HCT116 (cell line): Measurements from ENCODE around the gene NPHS1. TPM values are rescaled to one million over a fixed set of nuclear protein-coding genes. Genes with fewer than 3 reads are reported as not detected.

Experiments used
- ATAC-seq: fragments of 200-7000 bp; cut with Tn5 transposase; 2 replicates; pipeline ENCODE4 v1.9.1; 2020; ENCODE audit warnings: mild to moderate bottlenecking, moderate library complexity
- BruUV-seq: library from RNA; stranded (reverse); fragments of 400-500 nt; replicated peaks from 2 replicates; lab custom pipeline; 2021; lab: Mats Ljungman, UMichigan
- CTCF ChIA-PET: fragments of 300-600 bp; sonication (Branson Sonifier 250); formaldehyde crosslinking; loops from one replicate; lab custom pipeline; 2021; ENCODE audit warnings: antibody characterized with exemption; lab: Charles Lee
- POLR2A ChIA-PET: fragments of 300-600, 350-600 bp; sonication (Branson Sonifier 250); formaldehyde crosslinking; loops from one replicate; lab custom pipeline; 2021; ENCODE audit warnings: antibody characterized with exemption; lab: Charles Lee
- RAD21 ChIA-PET, 2 experiments: fragments of 300-600 bp; sonication (Branson Sonifier 250); formaldehyde crosslinking; loops; one replicate each; lab custom pipeline; 2023; ENCODE audit warnings: low total read pairs in 2 of 2; ENCODE audit not compliant: uncharacterized antibody in 2 of 2, unreplicated experiment in 2 of 2, low non-redundant PET in 1 of 2; lab: Charles Lee
- DNase-seq: peaks from one replicate; pipeline ENCODE4 v3.0.0-alpha.2; 2010; ENCODE audit warnings: low read depth, low spot score
- H2AFZ ChIP-seq: fragments of 200-600 bp; shearing (Covaris generic), sonication (generic); 2 replicates; pipeline ENCODE4 v1.6.1; 2017; ENCODE audit warnings: low read depth, mixed run types, mixed read lengths, antibody characterized with exemption, low read length; ENCODE audit not compliant: poor library complexity, severe bottlenecking
- H3K27ac ChIP-seq: 2 replicates; pipeline ENCODE4 v1.5.1; 2012; ENCODE audit warnings: low read depth, low read length
- H3K27me3 ChIP-seq: fragments of 200-600 bp; sonication (generic); 2 replicates; pipeline ENCODE4 v1.6.1; 2016; ENCODE audit warnings: mixed run types, low read length, mixed read lengths; ENCODE audit not compliant: insufficient read depth
- H3K36me3 ChIP-seq, 2 experiments: fragments of 200-500 bp in 1 of 2; fragments of 200-600 bp in 1 of 2; sonication (Bioruptor generic) in 1 of 2; sonication (generic) in 1 of 2; 2 replicates each; pipeline versions ENCODE4 v1.5.1 to v1.6.1; 2014 to 2016; ENCODE audit warnings: low read length in 2 of 2, inconsistent platforms in 1 of 2, mixed read lengths in 1 of 2, mixed run types in 1 of 2; ENCODE audit not compliant: insufficient read depth in 2 of 2, control insufficient read depth in 1 of 2
- H3K4me1 ChIP-seq, 2 experiments: fragments of 200-600 bp in 1 of 2; sonication (generic) in 1 of 2; 2 replicates each; pipeline versions ENCODE4 v1.5.1 to v1.6.1; 2012 to 2017; ENCODE audit warnings: low read length in 2 of 2, inconsistent platforms in 1 of 2, mild to moderate bottlenecking in 1 of 2, mixed read lengths in 1 of 2, mixed run types in 1 of 2, moderate library complexity in 1 of 2; ENCODE audit not compliant: insufficient read depth in 2 of 2, control insufficient read depth in 1 of 2
- H3K4me2 ChIP-seq: fragments of 200-600 bp; sonication (generic); 2 replicates; pipeline ENCODE4 v1.6.1; 2017; ENCODE audit warnings: mixed run types, low read length, mixed read lengths
- H3K4me3 ChIP-seq, 2 experiments: fragments of 200-600 bp in 1 of 2; sonication (generic) in 1 of 2; replicated peaks in 1 of 2; 2 replicates each; pipeline ENCODE4 v1.5.1; 2011 to 2016; ENCODE audit warnings: low read length in 2 of 2, control low read depth in 1 of 2, low read depth in 1 of 2, mild to moderate bottlenecking in 1 of 2, mixed read lengths in 1 of 2, mixed run types in 1 of 2
- H3K79me2 ChIP-seq: fragments of 200-600 bp; sonication (generic); 2 replicates; pipeline ENCODE4 v1.6.1; 2017; ENCODE audit warnings: mild to moderate bottlenecking, mixed run types, low read length, moderate library complexity, mixed read lengths; ENCODE audit not compliant: insufficient read depth
- H3K9ac ChIP-seq: fragments of 200-600 bp; sonication (generic); 2 replicates; pipeline ENCODE4 v1.6.1; 2016; ENCODE audit warnings: low read length, mixed read lengths
- H3K9me2 ChIP-seq: fragments of 200-600 bp; sonication (generic), shearing (Covaris generic); 2 replicates; pipeline ENCODE4 v1.6.1; 2017; ENCODE audit warnings: mixed run types, mild to moderate bottlenecking, moderate library complexity; ENCODE audit not compliant: insufficient read depth
- H3K9me3 ChIP-seq, 2 experiments: fragments of 200-500 bp in 1 of 2; fragments of 200-600 bp in 1 of 2; sonication (Bioruptor generic) in 1 of 2; sonication (generic) in 1 of 2; 2 replicates each; pipeline ENCODE4 v1.6.1; 2014 to 2017; ENCODE audit warnings: low read length in 2 of 2, mixed read lengths in 2 of 2, inconsistent platforms in 1 of 2, low read depth in 1 of 2, mild to moderate bottlenecking in 1 of 2, mixed run types in 1 of 2, moderate library complexity in 1 of 2; ENCODE audit not compliant: control insufficient read depth in 1 of 2, insufficient read depth in 1 of 2
- H4K20me1 ChIP-seq: fragments of 200-600 bp; sonication (generic), shearing (Covaris generic); 2 replicates; pipeline ENCODE4 v1.6.1; 2017; ENCODE audit warnings: mixed run types, mild to moderate bottlenecking, moderate library complexity; ENCODE audit not compliant: insufficient read depth
- ATF3 ChIP-seq: IDR thresholded peaks from 2 replicates; pipeline ENCODE4 v1.6.1; 2012
- EGR1 ChIP-seq: IDR thresholded peaks from 2 replicates; pipeline ENCODE4 v1.6.1; 2012; ENCODE audit warnings: low read depth
- EZH2 ChIP-seq: fragments of 200-600 bp; sonication (generic); IDR thresholded peaks from 2 replicates; pipeline ENCODE4 v1.6.1; 2017; ENCODE audit warnings: antibody characterized with exemption, mixed run types
- FOSL1 ChIP-seq: IDR thresholded peaks from 2 replicates; pipeline ENCODE4 v1.6.1; 2012; ENCODE audit warnings: low read depth
- MAX ChIP-seq: IDR thresholded peaks from 2 replicates; pipeline ENCODE4 v1.6.1; 2012
- POLR2A ChIP-seq: IDR thresholded peaks from 2 replicates; pipeline ENCODE4 v1.7.0; 2011; ENCODE audit warnings: borderline replicate concordance; ENCODE audit not compliant: insufficient read depth, insufficient read length; ENCODE audit errors: extremely low read depth
- POLR2AphosphoS5 ChIP-seq: IDR thresholded peaks from 2 replicates; pipeline ENCODE4 v1.6.1; 2011; ENCODE audit warnings: mild to moderate bottlenecking, low read depth, low read length, moderate library complexity
- SIN3A ChIP-seq: IDR thresholded peaks from 2 replicates; pipeline ENCODE4 v1.6.1; 2012; ENCODE audit warnings: low read depth
- SP1 ChIP-seq: IDR thresholded peaks from 2 replicates; pipeline ENCODE4 v1.6.1; 2012; ENCODE audit warnings: low read depth
- SRF ChIP-seq: IDR thresholded peaks from 2 replicates; pipeline ENCODE4 v1.6.1; 2012; ENCODE audit warnings: low read depth
- TCF7L2 ChIP-seq: IDR thresholded peaks from 2 replicates; pipeline ENCODE4 v1.7.0; 2011; ENCODE audit warnings: borderline replicate concordance, inconsistent platforms; ENCODE audit not compliant: insufficient read depth, insufficient read length; ENCODE audit errors: extremely low read depth
- YY1 ChIP-seq: IDR thresholded peaks from 2 replicates; pipeline ENCODE4 v1.6.1; 2011; ENCODE audit warnings: low read length, low read depth, moderate library complexity, mild to moderate bottlenecking; ENCODE audit not compliant: insufficient replicate concordance; ENCODE audit errors: extremely low read depth
- ZFX ChIP-seq: fragments of 450-650 bp; IDR thresholded peaks from 2 replicates; pipeline ENCODE4 v1.6.1; 2017
- intact Hi-C: fragments of 100-400 bp; cut with micrococcal nuclease; formaldehyde crosslinking; loops from 2 replicates; pipeline ENCODE4 v1.10.0; 2022
- total RNA-seq: library from RNA; stranded (reverse); gene quantifications from one replicate; pipeline ENCODE4 v1.2.1, GENCODE V29; 2021; ENCODE audit not compliant: unreplicated experiment

NPHS1 gene
- total RNA-seq, 1 experiment from 2014 or later = 0.57 TPM

GRCh38 chr19:35899547-35900214 lies 47.4 kb upstream of the NPHS1 start:
- no peaks in the 10 kb centered on the region for H3K9me3 ChIP-seq
- H3K9ac ChIP-seq = peak overlapping the region; percentile 99
- peak; percentile 72 for DNase-seq
- H2AFZ ChIP-seq = no peak overlapping the region
- RAD21 ChIA-PET = no interaction called here
- H4K20me1 ChIP-seq = no peaks in the 10 kb centered on the region
- peaks cover 22 to 43% of the 10 kb centered on the region in 2 experiments for H3K4me1 ChIP-seq
- no peaks in the 10 kb centered on the region for H3K27me3 ChIP-seq
- H3K27ac ChIP-seq = peak overlapping the region; percentile 98
- no peaks in the 10 kb centered on the region for H3K9me2 ChIP-seq
- TSS peak; percentile 47 for BruUV-seq
- peak overlapping the region; percentile 91 for H3K4me2 ChIP-seq
- peaks cover 37% of the 10 kb centered on the region for H3K79me2 ChIP-seq
- intact Hi-C loops = no loop called here
- ATAC-seq = peak; percentile 80
- TF ChIP-seq MAX = peak; percentile 64
- no peak for TF ChIP-seq POLR2A
- no peak for TF ChIP-seq FOSL1
- TF ChIP-seq SP1 = peak; percentile 82
- peak; percentile 90 for TF ChIP-seq POLR2AphosphoS5
- TF ChIP-seq SIN3A = peak; percentile 41
- TF ChIP-seq EGR1 = peak; percentile 98
- TF ChIP-seq YY1 = peak; percentile 61
- no peak for TF ChIP-seq ATF3
- CTCF ChIA-PET = no interaction called here
- peaks cover 12 to 28% of the 10 kb centered on the region in 2 experiments; a peak in 2 of 4 replicates for H3K36me3 ChIP-seq
- POLR2A ChIA-PET = interaction anchor here (1.2 kb wide), 1 partner anchor 29 kb away, joined by 3 read pairs; no protein-coding TSS in a partner anchor
- H3K4me3 ChIP-seq = peak overlapping the region; percentile 98 to 99

GRCh38 chr19:35898499-35898809 lies 46.1 kb upstream of the NPHS1 start:
- Histone ChIP-seq H3K36me3 (peaks cover 12 to 28% of the 10 kb centered on the region in 2 experiments; a peak in 2 of 4 replicates), H3K9me2 (no peaks in the 10 kb centered on the region), H3K4me3 (peak overlapping the region; percentile 98 to 99), H4K20me1 (no peaks in the 10 kb centered on the region), H3K4me2 (peak overlapping the region; percentile 91), H3K9me3 (no peaks in the 10 kb centered on the region), H3K79me2 (peaks cover 37% of the 10 kb centered on the region), H3K27ac (peak overlapping the region; percentile 98), H3K4me1 (peaks cover 15 to 34% of the 10 kb centered on the region in 2 experiments), H3K9ac (peak overlapping the region; percentile 99), H3K27me3 (no peaks in the 10 kb centered on the region), H2AFZ (no peak overlapping the region)
- TF ChIP-seq SIN3A (no peak), SRF (no peak), ZFX (no peak), TCF7L2 (no peak), EZH2 (no peak)
- ATAC-seq (no peak), DNase-seq (no peak)
- CTCF ChIA-PET = no interaction called here
- POLR2A ChIA-PET = no interaction called here
- RAD21 ChIA-PET = no interaction called here
- no TSS peak for BruUV-seq
- intact Hi-C loops = no loop called here
